ENCODE data around the gene SRCAP.

SRCAP gene

GRCh38 chr16:30755955-30756780, 57.2 kb downstream of the SRCAP start:
- DNase-seq = no peak
- CTCF ChIA-PET = no interaction called here
- no peaks in the 10 kb centered on the region for H3K9me3 ChIP-seq (ENCODE audit: control extremely low read depth in 1 of 5, control insufficient read depth in 4 of 5, insufficient read depth in 2 of 5, low read depth in 1 of 5, low read length in 4 of 5)
- peaks cover 8 to 34% (median 29%) of the 10 kb centered on the region in 4 experiments for H3K4me1 ChIP-seq (ENCODE audit: control extremely low read depth in 1 of 4, control insufficient read depth in 4 of 4, insufficient read depth in 4 of 4, low read length in 3 of 4)
- H3K27me3 ChIP-seq (replicated peaks in 2 of 5; ENCODE audit: control insufficient read depth in 4 of 5, insufficient read depth in 5 of 5, low read length in 4 of 5) = no peaks in the 10 kb centered on the region
- 96% methylated on average over 20 of the region's 20 CpGs for WGBS (ENCODE audit: insufficient coverage)
- no peak overlapping the region for H3K27ac ChIP-seq (ENCODE audit: insufficient read depth in 1 of 2, low read depth in 1 of 2, low read length in 2 of 2, poor library complexity in 1 of 2, severe bottlenecking in 2 of 2)
- H3K4me3 ChIP-seq (ENCODE audit: control insufficient read depth in 1 of 7, extremely low read depth in 1 of 7, insufficient read depth in 4 of 7, low read depth in 2 of 7, low read length in 6 of 7) = no peak overlapping the region
- POLR2A ChIA-PET = no interaction called here
- H3K36me3 ChIP-seq (ENCODE audit: control insufficient read depth in 4 of 4, insufficient read depth in 4 of 4, low read length in 3 of 4) = peaks cover 8 to 69% (median 44%) of the 10 kb centered on the region in 4 experiments

GRCh38 chr16:30756781-30757100, 57.8 kb downstream of the SRCAP start:
- 95% methylated on average over 8 of the region's 13 CpGs for WGBS (ENCODE audit: insufficient coverage)
- no peak for DNase-seq
- Histone ChIP-seq H3K27me3 (replicated peaks in 2 of 5; ENCODE audit: control insufficient read depth in 4 of 5, insufficient read depth in 5 of 5, low read length in 4 of 5) (no peaks in the 10 kb centered on the region), H3K4me3 (ENCODE audit: control insufficient read depth in 1 of 7, extremely low read depth in 1 of 7, insufficient read depth in 4 of 7, low read depth in 2 of 7, low read length in 6 of 7) (no peak overlapping the region), H3K9me3 (ENCODE audit: control extremely low read depth in 1 of 5, control insufficient read depth in 4 of 5, insufficient read depth in 2 of 5, low read depth in 1 of 5, low read length in 4 of 5) (no peaks in the 10 kb centered on the region), H3K27ac (ENCODE audit: insufficient read depth in 1 of 2, low read depth in 1 of 2, low read length in 2 of 2, poor library complexity in 1 of 2, severe bottlenecking in 2 of 2) (no peak overlapping the region), H3K36me3 (ENCODE audit: control insufficient read depth in 4 of 4, insufficient read depth in 4 of 4, low read length in 3 of 4) (peaks cover 6 to 64% (median 39%) of the 10 kb centered on the region in 4 experiments), H3K4me1 (ENCODE audit: control extremely low read depth in 1 of 4, control insufficient read depth in 4 of 4, insufficient read depth in 4 of 4, low read length in 3 of 4) (peaks cover 8 to 39% (median 34%) of the 10 kb centered on the region in 4 experiments)
- POLR2A ChIA-PET = no interaction called here
- CTCF ChIA-PET = no interaction called here

GRCh38 chr16:30757316-30757715, 58.3 kb downstream of the SRCAP start:
- H3K4me3 ChIP-seq (ENCODE audit: control insufficient read depth in 1 of 7, extremely low read depth in 1 of 7, insufficient read depth in 4 of 7, low read depth in 2 of 7, low read length in 6 of 7) = no peak overlapping the region
- no peaks in the 10 kb centered on the region for H3K27me3 ChIP-seq (replicated peaks in 2 of 5; ENCODE audit: control insufficient read depth in 4 of 5, insufficient read depth in 5 of 5, low read length in 4 of 5)
- H3K27ac ChIP-seq (ENCODE audit: insufficient read depth in 1 of 2, low read depth in 1 of 2, low read length in 2 of 2, poor library complexity in 1 of 2, severe bottlenecking in 2 of 2) = peak overlapping the region in 1 of 2 experiments; percentile 11
- peaks cover 8 to 40% (median 35%) of the 10 kb centered on the region in 4 experiments for H3K4me1 ChIP-seq (ENCODE audit: control extremely low read depth in 1 of 4, control insufficient read depth in 4 of 4, insufficient read depth in 4 of 4, low read length in 3 of 4)
- H3K9me3 ChIP-seq (ENCODE audit: control extremely low read depth in 1 of 5, control insufficient read depth in 4 of 5, insufficient read depth in 2 of 5, low read depth in 1 of 5, low read length in 4 of 5) = no peaks in the 10 kb centered on the region
- ChIA-PET CTCF (no interaction called here), POLR2A (no interaction called here)
- WGBS (ENCODE audit: insufficient coverage) = 100% methylated on average over 3 of the region's 7 CpGs
- no peak for DNase-seq
- peaks cover 6 to 60% (median 39%) of the 10 kb centered on the region in 4 experiments for H3K36me3 ChIP-seq (ENCODE audit: control insufficient read depth in 4 of 4, insufficient read depth in 4 of 4, low read length in 3 of 4)

GRCh38 chr16:30758988-30759491, 60.1 kb downstream of the SRCAP start:
- H3K27me3 ChIP-seq (replicated peaks in 2 of 5; ENCODE audit: control insufficient read depth in 4 of 5, insufficient read depth in 5 of 5, low read length in 4 of 5) = no peaks in the 10 kb centered on the region
- WGBS (ENCODE audit: insufficient coverage) = 40% methylated on average over 10 of the region's 10 CpGs
- peaks cover 11 to 53% (median 47%) of the 10 kb centered on the region in 4 experiments for H3K4me1 ChIP-seq (ENCODE audit: control extremely low read depth in 1 of 4, control insufficient read depth in 4 of 4, insufficient read depth in 4 of 4, low read length in 3 of 4)
- CTCF ChIA-PET = interaction anchor here (0.8 to 1.8 kb wide), 5 partner anchors 9 to 183 kb away, joined by 3 to 4 read pairs (median 4); no protein-coding TSS in a partner anchor
- no peaks in the 10 kb centered on the region for H3K9me3 ChIP-seq (ENCODE audit: control extremely low read depth in 1 of 5, control insufficient read depth in 4 of 5, insufficient read depth in 2 of 5, low read depth in 1 of 5, low read length in 4 of 5)
- peaks cover 3 to 54% (median 33%) of the 10 kb centered on the region in 4 experiments for H3K36me3 ChIP-seq (ENCODE audit: control insufficient read depth in 4 of 4, insufficient read depth in 4 of 4, low read length in 3 of 4)
- POLR2A ChIA-PET = interaction anchor here (0.6 to 2.2 kb wide), 2 partner anchors 11 to 44 kb away, joined by 3 to 7 read pairs; partner anchors contain the start of gene PHKG2
- H3K27ac ChIP-seq (ENCODE audit: insufficient read depth in 1 of 2, low read depth in 1 of 2, low read length in 2 of 2, poor library complexity in 1 of 2, severe bottlenecking in 2 of 2) = peak overlapping the region; percentile 62 to 75
- peak overlapping the region in 6 of 7 experiments; percentile 4 to 33 (median 18) for H3K4me3 ChIP-seq (ENCODE audit: control insufficient read depth in 1 of 7, extremely low read depth in 1 of 7, insufficient read depth in 4 of 7, low read depth in 2 of 7, low read length in 6 of 7)
- DNase-seq = peak; percentile 30 to 78 (median 76)

- Histone ChIP-seq H3K36me3 (ENCODE audit: control insufficient read depth in 4 of 4, insufficient read depth in 4 of 4, low read length in 3 of 4) (peaks cover 0 to 54% (median 34%) of the 10 kb centered on the region in 4 experiments), H3K4me1 (ENCODE audit: control extremely low read depth in 1 of 4, control insufficient read depth in 4 of 4, insufficient read depth in 4 of 4, low read length in 3 of 4) (peaks cover 11 to 53% (median 47%) of the 10 kb centered on the region in 4 experiments), H3K27ac (ENCODE audit: insufficient read depth in 1 of 2, low read depth in 1 of 2, low read length in 2 of 2, poor library complexity in 1 of 2, severe bottlenecking in 2 of 2) (no peak overlapping the region), H3K9me3 (ENCODE audit: control extremely low read depth in 1 of 5, control insufficient read depth in 4 of 5, insufficient read depth in 2 of 5, low read depth in 1 of 5, low read length in 4 of 5) (no peaks in the 10 kb centered on the region), H3K4me3 (ENCODE audit: control insufficient read depth in 1 of 7, extremely low read depth in 1 of 7, insufficient read depth in 4 of 7, low read depth in 2 of 7, low read length in 6 of 7) (peak overlapping the region in 1 of 7 experiments; percentile 93), H3K27me3 (replicated peaks in 2 of 5; ENCODE audit: control insufficient read depth in 4 of 5, insufficient read depth in 5 of 5, low read length in 4 of 5) (no peaks in the 10 kb centered on the region)
- 97% methylated on average over 6 of the region's 7 CpGs for WGBS (ENCODE audit: insufficient coverage)
- ChIA-PET POLR2A (interaction anchor here (0.7 kb wide), 1 partner anchor 35 kb away, joined by 3 read pairs; no protein-coding TSS in a partner anchor), CTCF (interaction anchor here (0.8 to 2.2 kb wide), 10 partner anchors 8 to 182 kb away, joined by 3 to 10 read pairs (median 4); partner anchors contain the start of gene PHKG2)
- DNase-seq = no peak
These were observed 61.1 kb downstream of the SRCAP start for GRCh38 chr16:30760001-30760559.

GRCh38 chr16:30760577-30761426, 61.8 kb downstream of the SRCAP start:
- no peak for DNase-seq
- Histone ChIP-seq H3K27me3 (replicated peaks in 2 of 5; ENCODE audit: control insufficient read depth in 4 of 5, insufficient read depth in 5 of 5, low read length in 4 of 5) (no peaks in the 10 kb centered on the region), H3K4me1 (ENCODE audit: control extremely low read depth in 1 of 4, control insufficient read depth in 4 of 4, insufficient read depth in 4 of 4, low read length in 3 of 4) (peaks cover 11 to 53% (median 47%) of the 10 kb centered on the region in 4 experiments), H3K36me3 (ENCODE audit: control insufficient read depth in 4 of 4, insufficient read depth in 4 of 4, low read length in 3 of 4) (peaks cover 0 to 55% (median 36%) of the 10 kb centered on the region in 4 experiments), H3K4me3 (ENCODE audit: control insufficient read depth in 1 of 7, extremely low read depth in 1 of 7, insufficient read depth in 4 of 7, low read depth in 2 of 7, low read length in 6 of 7) (peak overlapping the region; percentile 86 to 98 (median 93)), H3K27ac (ENCODE audit: insufficient read depth in 1 of 2, low read depth in 1 of 2, low read length in 2 of 2, poor library complexity in 1 of 2, severe bottlenecking in 2 of 2) (peak overlapping the region; percentile 85 to 93), H3K9me3 (ENCODE audit: control extremely low read depth in 1 of 5, control insufficient read depth in 4 of 5, insufficient read depth in 2 of 5, low read depth in 1 of 5, low read length in 4 of 5) (no peaks in the 10 kb centered on the region)
- WGBS (ENCODE audit: insufficient coverage) = 29% methylated on average over 20 of the region's 26 CpGs
- ChIA-PET CTCF (interaction anchor here (0.8 to 2.2 kb wide), 8 partner anchors 9 to 53 kb away, joined by 3 to 10 read pairs (median 4); partner anchors contain the start of gene PHKG2), POLR2A (interaction anchor here (0.7 to 1.2 kb wide), 3 partner anchors 35 to 63 kb away, joined by 3 to 4 read pairs (median 3); no protein-coding TSS in a partner anchor)
